WTC11 (cell line): Measurements from ENCODE around the gene ESYT2.

Experiments
- KAT7 ChIP-seq: sonication (generic); formaldehyde crosslinking; IDR thresholded peaks from 2 replicates; pipeline ENCODE4 v1.8.1; 2023; ENCODE audit warnings: missing genetic modification reagents, mild to moderate bottlenecking, borderline replicate concordance
- NR3C1 ChIP-seq: sonication (generic); formaldehyde crosslinking; conservative IDR thresholded peaks from 2 replicates; pipeline ENCODE4 v1.8.1; 2023; ENCODE audit warnings: low read depth, mild to moderate bottlenecking, missing genetic modification reagents
- ZBTB21 ChIP-seq: sonication (generic); formaldehyde crosslinking; IDR thresholded peaks from 2 replicates; pipeline ENCODE4 v1.8.1; 2023; ENCODE audit warnings: mild to moderate bottlenecking, missing genetic modification reagents, borderline replicate concordance
- ZNF317 ChIP-seq: sonication (generic); formaldehyde crosslinking; IDR thresholded peaks from 2 replicates; pipeline ENCODE4 v1.8.1; 2023; ENCODE audit warnings: low read depth, mild to moderate bottlenecking, moderate library complexity, missing genetic modification reagents, borderline replicate concordance
- TF ChIP-seq, protein P1 (sequence below): fragments of 200-600 bp; IDR thresholded peaks from 2 replicates; pipeline ENCODE4 v1.8.0; 2022; ENCODE audit warnings: antibody characterized with exemption
- TF ChIP-seq, protein P2 (sequence below): sonication (generic); formaldehyde crosslinking; IDR thresholded peaks from 2 replicates; pipeline ENCODE4 v1.8.1; 2023; ENCODE audit warnings: mild to moderate bottlenecking, missing genetic modification reagents, moderate library complexity
- TF ChIP-seq, protein P3 (sequence below): sonication (generic); formaldehyde crosslinking; conservative IDR thresholded peaks from 2 replicates; pipeline ENCODE4 v1.8.1; 2022; ENCODE audit warnings: mild to moderate bottlenecking, missing genetic modification reagents

DNA sequence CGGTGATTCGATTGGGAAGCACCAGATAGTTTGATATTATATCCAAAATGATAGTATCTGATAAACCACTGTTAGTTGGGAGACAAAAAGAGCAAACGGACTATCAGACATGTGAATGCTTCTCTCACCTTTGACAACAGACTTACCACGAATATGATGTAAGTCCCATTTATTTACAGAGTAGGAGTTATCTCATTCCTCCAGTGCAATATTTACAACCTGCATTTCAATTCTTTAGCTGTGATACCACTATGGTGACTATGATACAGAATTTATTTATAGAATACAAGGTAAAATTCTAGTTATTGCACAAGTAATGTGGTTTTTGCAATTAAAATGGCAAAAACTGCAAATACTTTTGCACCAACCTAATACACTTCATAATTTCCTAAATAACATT, 61.6 kb downstream of the ESYT2 start:
- TF ChIP-seq ZNF317 = no peak
- TF ChIP-seq, protein P1, sequence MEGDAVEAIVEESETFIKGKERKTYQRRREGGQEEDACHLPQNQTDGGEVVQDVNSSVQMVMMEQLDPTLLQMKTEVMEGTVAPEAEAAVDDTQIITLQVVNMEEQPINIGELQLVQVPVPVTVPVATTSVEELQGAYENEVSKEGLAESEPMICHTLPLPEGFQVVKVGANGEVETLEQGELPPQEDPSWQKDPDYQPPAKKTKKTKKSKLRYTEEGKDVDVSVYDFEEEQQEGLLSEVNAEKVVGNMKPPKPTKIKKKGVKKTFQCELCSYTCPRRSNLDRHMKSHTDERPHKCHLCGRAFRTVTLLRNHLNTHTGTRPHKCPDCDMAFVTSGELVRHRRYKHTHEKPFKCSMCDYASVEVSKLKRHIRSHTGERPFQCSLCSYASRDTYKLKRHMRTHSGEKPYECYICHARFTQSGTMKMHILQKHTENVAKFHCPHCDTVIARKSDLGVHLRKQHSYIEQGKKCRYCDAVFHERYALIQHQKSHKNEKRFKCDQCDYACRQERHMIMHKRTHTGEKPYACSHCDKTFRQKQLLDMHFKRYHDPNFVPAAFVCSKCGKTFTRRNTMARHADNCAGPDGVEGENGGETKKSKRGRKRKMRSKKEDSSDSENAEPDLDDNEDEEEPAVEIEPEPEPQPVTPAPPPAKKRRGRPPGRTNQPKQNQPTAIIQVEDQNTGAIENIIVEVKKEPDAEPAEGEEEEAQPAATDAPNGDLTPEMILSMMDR = no peak
- TF ChIP-seq ZBTB21 (CRISPR knock-in tag) = no peak
- no peak for TF ChIP-seq KAT7 (CRISPR knock-in tag)
- TF ChIP-seq, protein P2, sequence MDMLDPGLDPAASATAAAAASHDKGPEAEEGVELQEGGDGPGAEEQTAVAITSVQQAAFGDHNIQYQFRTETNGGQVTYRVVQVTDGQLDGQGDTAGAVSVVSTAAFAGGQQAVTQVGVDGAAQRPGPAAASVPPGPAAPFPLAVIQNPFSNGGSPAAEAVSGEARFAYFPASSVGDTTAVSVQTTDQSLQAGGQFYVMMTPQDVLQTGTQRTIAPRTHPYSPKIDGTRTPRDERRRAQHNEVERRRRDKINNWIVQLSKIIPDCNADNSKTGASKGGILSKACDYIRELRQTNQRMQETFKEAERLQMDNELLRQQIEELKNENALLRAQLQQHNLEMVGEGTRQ (CRISPR knock-in tag) = no peak
- no peak for TF ChIP-seq NR3C1 (CRISPR knock-in tag)
- TF ChIP-seq, protein P3, sequence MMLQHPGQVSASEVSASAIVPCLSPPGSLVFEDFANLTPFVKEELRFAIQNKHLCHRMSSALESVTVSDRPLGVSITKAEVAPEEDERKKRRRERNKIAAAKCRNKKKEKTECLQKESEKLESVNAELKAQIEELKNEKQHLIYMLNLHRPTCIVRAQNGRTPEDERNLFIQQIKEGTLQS (CRISPR knock-in tag) = no peak
